OCI-LY1 (cell line): ENCODE data around the gene PCDH12.

ENCODE experiments used
- CTCF ChIP-seq: fragments of 200-600 bp; sonication (generic), shearing (Covaris generic); IDR thresholded peaks from 2 replicates; pipeline ENCODE4 v1.5.1; 2017; ENCODE audit warnings: mild to moderate bottlenecking, antibody characterized with exemption, low read length, moderate library complexity, mixed read lengths
- EZH2 ChIP-seq: fragments of 200-600 bp; sonication (generic), shearing (Covaris generic); IDR thresholded peaks from 2 replicates; pipeline ENCODE4 v1.8.0; 2017; ENCODE audit warnings: borderline replicate concordance, mixed run types, mild to moderate bottlenecking, antibody characterized with exemption, low read length, moderate library complexity, mixed read lengths

- TF ChIP-seq EZH2, result no peak
- TF ChIP-seq CTCF, result no peak
Measured at GRCh38 chr5:141949511-141949910, 8.5 kb downstream of the PCDH12 start.
